ENCODE data around the gene C1QTNF7.

Gene C1QTNF7

DNA sequence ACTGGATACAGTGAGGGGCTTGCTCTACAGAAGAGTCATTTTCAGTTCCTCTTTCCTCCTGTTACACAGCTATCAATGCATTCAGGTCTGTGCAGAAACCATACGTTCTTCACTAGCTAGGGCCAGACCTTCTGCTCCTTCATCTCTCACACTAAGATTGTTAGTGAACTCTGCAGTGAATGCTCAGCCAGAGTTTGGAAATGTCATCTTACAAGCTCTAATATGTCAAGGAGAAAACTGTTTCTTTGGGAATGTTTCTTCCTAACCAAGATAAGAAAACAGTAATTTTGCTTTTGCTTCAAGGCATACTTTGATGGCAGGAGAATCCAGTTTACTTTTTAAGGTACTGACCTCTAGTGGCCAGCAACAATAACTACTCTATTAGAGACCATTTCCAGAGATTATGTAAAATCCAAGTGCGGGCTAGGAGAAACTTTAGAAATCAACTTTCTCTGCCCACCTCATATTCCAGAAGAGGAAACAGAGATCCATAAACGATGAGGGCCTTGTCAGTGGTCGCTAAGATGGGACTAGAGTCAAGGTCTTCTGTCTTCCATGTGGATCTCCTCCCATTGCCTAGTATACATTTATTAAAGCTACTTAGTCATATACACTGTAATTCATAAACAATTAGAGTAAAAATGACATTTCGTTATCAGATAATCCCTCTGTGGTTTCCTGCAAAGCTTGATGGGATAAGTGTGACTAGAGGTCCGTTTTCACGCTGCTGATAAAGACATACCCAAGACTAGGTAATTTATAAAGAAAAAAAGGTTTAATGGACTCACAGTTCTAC, 29.8 kb downstream of the C1QTNF7 start:
- DNase-seq (ENCODE audit: low read depth): no peak

DNA sequence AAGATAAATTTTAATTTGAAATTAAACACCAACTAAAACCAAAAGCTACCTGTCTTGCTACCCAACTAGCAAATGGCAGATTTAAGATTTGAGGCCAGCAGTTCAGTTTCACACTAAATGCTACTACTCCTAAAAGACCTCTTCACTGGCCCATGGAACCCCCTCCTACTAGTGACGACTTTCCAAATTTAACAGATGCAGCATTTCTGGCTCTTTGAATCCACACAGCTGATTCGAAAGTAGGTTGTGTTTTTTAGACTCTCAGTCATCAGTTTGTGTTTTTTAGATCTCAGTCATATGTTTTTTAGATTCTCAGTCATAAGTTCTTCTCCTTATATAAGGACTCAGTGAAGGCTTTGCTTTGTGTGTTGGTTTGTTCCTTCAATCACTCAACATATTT, 30.8 kb downstream of the C1QTNF7 start:
- no peak for DNase-seq (ENCODE audit: low read depth)

DNA sequence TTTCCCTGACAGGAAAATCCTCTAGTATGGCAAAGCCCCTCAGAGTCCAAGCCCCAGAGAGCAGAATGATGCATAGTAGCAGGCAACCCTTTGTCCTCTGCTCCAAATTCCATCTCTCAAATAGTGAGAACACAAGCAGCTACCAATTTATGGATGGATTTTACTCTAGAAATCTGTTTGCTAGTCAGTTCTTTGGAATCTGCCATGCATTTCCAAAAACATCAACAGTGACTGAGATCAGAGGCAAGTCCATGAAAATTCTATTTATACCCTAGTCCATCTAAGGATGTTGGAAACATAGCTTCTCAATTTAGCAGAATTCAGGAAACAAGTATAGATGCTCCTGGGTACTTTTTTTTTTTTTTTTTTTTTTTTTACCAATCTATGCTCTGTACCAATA, 31.9 kb downstream of the C1QTNF7 start:
- no peak for DNase-seq (ENCODE audit: low read depth)

DNA sequence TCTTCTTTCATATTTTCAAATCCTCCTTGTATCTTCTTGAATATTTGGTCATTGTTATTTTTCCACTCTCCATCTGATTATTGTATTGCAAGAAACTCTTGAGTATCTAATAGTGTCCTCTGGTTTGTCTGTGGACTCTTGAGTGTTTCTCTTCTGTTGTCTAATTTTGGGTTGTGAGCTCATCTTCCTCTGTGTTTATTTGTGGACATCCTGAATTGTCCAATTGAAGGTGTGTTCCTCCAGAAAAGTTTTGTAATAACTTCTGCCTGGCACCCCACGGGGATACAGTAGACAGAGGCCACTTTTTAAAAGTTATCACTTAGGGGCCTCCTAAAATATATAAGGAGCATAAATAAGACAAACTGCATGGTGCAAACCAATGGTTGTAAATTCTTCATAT, 38.8 kb downstream of the C1QTNF7 start:
- DNase-seq (ENCODE audit: low read depth): no peak

DNA sequence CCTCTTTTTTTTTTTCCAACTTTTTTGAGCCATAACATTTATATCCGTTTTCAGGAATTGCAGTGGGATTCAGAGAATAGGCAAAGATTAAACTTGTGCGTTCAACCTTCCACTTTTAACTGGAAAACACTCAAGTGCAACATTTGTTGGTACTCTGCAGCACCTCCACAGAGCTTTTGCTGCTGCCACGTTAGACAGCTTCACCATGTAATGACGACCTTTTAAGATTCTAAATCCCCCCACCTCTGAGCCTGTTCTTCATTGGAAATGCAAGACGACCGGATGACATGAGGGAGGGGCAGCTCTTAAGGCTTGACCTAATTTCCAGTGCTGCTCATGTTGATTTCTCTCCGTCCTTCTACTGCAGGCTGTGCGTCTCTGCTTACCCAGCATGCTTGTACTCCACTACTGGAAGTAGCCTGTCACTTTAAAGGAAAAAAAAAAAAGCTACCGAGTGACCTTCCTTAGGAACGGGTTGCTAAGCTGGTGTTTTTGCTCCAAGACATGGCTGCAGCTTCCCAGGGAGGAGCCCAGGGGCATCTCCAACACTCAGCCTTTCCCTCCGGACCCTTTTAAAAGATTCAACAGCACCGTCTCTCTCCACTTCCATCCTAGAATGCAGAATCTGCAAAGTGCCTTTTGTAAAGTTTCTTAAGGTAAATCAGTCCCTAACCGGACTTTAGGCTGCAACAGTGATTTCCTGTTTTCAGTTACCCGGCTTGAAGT, 41.7 kb downstream of the C1QTNF7 start, which contains the start of gene CC2D2A:
Gene CC2D2A, plus strand, starts transcription at position 481 of the 726 bp plus-strand sequence. CDS start 6,051 bp downstream, outside the sequence.
- DNase-seq (ENCODE audit: low read depth): peak; percentile 57

DNA sequence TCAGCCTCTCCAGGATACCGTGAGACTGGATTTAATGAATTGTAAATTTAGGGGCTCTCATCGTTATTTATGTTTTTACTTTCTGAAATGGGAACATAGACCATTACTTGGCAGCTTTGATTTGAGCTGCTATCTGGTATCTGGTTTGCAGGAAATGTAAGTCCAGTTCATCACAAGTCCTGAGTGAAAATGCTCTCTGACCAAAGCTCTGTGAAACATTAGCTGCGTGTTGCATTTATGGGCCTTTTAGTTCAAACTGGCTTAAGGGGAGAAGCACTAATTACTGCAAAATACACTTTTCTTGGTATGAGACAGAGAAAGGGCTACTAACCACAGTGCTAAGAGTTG, 42.3 kb downstream of the C1QTNF7 start:
- DNase-seq (ENCODE audit: low read depth): no peak

DNA sequence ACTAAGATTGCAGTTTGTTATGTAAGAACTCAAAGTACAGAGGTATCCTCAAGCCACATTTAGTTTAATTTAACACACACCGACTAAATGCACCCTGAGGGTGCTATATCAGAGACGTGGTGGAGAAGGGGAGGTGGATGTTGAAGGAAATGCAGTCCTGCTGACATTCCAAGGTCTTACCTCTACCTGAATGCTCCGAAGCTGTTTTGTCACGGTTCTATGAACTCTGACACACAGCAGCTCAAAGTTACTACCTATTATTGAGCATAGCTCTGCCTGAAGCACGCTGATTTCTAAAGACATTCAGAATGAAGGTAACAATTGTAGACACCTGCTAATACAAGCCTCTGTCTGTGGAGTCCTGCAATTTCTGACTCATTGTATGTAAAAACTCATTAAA, 48.6 kb downstream of the C1QTNF7 start:
- no peak for DNase-seq (ENCODE audit: low read depth)

DNA sequence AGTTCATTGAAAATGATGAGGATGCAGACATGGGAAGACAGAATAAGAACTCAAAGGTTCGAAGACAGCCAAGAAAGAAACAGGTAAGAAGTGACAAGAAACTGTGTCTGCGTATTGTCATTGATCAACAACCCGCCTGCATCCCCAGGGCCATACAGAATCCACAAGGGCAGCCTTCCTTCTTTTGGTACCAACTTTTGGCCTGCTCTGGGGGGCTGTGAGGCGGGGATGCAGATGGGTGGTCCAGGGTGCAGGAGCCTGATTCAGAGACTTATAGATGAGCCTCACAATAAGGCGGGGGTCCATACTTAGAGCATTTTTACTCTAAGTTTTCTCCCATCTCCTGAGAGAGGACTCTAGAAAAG, 50.9 kb downstream of the C1QTNF7 start:
- DNase-seq (ENCODE audit: low read depth): no peak

DNA sequence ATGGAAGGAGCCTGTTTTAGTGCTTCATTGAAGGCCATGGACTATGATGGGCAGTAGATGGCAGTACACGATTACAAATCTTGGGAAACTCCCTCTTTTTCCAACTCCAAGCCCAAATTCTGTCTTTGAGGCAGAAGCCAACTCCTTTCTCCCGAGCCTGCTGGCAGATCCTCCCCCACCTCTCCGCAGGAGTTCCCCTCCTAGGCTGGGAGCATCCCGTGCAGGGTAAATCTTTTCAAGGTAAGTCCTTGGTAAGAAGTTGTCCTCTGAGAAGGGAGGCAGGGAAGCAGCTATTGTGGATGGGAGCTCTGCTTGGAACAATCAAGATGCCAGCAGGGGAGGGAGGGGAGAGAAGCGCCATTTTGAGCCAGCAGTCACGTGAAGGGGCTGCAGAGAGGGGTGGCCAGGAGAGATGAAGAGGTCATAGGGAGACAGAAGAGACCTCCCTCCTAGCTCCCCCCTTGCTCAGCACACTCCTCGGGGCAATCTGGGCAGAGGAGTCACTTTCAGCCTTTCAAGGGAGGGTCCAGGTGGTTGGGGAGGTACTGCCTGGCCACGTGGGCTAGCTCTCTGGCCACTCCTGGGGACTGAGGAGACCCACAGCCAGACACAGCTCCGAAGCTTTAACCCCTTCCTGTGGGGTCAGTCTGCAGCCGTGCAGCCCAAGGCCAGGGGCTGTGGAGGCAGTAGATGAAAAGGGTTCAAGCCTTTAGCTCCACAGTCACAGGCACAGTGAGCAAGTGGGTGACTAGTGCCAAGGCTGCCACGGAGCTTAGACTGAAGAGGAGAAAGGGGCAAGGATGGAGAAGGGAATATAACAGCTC, 51.5 kb downstream of the C1QTNF7 start:
- DNase-seq (ENCODE audit: low read depth): peak; percentile 79

DNA sequence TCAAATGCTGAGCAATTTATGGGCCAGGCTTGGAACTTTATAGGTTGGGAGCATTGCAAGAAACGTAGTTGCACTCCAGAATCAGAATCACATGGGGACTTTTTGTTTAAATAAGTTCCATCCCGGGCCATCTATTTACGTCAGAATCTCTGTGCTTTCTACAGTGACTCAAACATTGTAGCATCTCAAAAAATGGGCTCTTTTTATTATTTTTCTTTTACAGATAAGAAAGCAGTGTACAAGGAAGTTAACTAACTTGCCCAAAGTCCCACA, 52.0 kb downstream of the C1QTNF7 start:
- peak; percentile 64 for DNase-seq (ENCODE audit: low read depth)

DNA sequence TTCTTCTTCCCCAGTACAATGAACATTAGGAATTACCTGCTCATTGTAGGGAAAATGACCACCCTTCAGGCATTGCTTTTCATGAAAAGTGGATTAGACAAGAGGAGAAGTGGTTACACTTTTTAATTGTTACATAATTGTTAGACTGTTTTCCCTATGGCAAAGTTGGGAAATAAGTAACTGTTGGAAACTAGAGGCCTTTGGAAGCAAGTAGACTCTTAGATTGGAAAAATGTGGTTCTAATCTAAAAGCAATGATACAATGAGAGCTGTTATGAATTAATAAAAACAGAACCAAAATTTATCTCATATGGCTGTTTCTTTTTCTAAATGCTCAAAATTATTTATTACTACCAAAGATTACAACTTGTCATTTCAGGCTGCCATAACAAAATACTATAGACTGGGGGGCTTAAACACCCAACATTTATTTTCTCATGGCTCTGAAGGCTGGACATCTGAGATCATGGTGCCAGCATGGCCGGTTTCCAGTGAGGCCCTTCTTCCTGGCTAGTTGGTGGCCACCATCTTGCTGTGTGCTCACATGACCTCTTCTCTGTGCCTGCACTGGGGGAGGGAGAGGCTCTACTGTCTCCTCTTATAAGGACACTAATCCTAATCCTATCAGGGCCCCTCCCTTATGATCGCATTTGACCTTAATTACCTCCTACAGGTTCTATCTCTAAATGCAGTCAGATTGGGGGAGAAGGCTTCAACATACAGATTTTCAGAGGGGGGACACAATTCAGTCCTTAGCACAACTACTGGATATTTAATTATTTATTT, 54.3 kb downstream of the C1QTNF7 start:
- DNase-seq (ENCODE audit: low read depth): no peak

DNA sequence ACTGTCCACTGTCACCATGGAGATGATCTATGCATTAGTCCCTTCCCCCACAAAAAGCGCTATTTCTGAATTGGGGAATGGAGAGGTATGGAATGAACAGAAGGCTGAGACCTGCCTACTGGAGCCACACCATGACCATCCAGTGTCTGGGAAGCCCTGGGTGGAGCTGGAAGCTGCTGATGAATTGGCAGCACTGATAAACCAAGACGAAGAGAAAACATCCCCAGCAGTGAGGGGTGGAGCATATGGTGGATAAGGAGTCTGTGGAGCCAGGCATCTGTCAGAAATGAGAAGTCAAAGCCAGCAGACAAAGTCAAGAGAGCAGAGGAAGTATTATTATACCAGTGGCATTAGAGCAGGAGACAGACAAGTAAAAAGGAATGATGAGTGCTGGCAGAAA, 55.0 kb downstream of the C1QTNF7 start:
- no peak for DNase-seq (ENCODE audit: low read depth)

DNA sequence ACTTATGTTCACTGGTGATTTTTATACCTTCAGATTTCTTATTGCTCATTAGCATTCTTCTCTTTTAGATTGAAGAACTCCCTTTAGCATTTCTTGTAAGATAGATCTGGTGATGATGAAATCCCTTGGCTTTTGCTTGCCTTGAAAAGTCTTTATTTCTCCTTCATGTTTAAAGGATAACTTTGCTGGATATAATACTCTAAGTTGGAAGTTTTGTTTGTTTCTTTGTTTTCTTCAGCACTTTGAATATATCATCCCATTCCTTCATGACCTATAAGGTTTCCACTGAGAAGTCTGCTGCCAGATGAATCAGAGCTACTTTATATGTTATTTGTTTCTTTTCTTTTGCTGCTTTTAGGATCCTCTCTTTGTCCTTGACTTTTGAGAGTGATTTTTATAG, 60.3 kb downstream of the C1QTNF7 start:
- DNase-seq (ENCODE audit: low read depth): no peak

DNA sequence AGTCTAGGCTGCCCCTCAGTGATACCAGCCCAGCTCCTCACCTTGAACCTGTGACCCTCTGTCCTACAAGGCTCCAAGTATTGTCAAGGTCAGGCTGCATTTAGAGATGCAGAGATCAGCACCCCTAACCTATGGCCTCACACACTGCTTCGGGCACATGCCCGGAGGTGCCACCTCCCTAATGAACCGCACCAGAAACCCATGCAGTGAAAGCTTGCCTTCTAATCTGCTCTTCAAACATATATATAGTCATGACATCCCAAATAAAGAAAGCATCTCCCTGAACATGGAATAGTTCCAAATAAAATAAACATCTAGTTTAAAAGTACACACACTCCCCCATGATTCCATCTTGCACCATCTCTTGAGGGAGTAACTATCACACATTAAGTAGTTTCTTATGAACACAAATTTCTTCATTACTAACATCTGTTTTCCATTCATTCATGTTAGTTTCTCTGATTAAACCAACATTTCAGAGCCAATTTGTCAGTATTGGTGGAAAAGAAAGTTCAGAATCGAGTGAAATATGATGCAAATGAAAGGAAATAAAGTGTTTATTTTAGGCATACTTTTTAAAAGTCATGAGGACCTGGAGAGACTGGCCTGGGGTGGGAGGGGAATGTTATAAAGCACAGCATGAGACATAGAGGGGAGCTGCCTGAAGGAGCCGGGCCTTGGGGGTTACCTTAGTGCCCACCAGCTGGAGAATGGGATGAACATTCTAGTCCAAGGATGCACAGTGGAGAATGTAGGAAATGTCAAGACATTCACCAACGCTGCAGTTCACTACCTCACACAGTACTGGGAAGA, 61.0 kb downstream of the C1QTNF7 start:
- peak; percentile 76 for DNase-seq (ENCODE audit: low read depth)

DNA sequence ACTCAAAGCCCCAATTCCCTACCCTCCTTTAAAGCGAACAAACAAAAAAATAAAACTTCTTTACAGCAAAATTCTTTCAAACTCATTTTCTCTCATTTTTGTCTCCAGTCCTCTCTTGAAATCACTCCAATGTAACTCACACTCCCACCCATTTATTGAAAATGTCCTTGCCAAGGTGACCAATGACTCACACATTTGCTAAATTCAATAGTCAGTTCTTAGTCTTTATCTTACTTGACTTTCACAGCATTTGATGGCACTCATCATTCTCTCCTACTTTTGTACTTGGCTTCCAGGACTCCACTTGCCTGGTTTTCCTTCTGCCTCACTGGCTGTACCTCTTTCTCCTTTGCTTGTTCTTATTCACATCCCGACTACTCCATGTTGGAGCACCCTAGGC, 61.7 kb downstream of the C1QTNF7 start:
- no peak for DNase-seq (ENCODE audit: low read depth)

DNA sequence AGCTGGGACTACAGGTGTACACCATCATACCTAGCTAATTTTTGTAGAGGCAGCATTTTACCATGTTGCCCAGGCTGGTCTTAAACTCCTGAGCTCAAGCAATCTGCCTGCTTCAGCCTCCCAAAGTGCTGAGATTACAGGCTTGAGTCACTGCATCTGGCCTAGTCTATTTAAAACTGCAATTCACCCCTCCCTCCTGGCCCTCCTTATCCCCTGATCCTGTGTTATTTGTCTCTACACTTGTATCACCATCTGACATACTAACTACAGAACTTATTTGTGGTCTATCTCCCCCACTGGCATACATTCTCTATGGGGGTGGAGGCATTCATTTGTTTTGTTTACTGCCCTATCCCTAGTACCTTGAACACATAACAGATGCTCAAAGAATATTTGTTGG, 65.6 kb downstream of the C1QTNF7 start:
- no peak for DNase-seq (ENCODE audit: low read depth)

DNA sequence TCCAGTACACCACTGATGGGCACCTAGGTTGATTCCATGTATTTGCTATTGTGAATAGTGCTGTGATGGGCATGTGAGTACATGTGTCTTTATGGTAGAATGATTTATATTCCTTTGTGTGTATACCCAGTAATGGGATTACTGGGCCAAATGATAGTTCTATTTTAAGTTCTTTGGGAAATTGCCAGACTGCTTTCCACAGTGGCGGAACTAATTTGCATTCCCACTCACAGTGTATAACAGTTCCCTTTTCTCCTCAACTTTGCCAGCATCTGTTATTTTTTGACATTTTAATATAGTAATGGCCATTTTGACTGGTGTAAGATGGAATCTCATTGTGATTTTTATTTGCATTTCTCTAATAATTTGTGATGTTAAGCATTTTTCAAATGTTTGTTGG, 67.8 kb downstream of the C1QTNF7 start:
- no peak for DNase-seq (ENCODE audit: low read depth)

All from stromal cell of bone marrow (primary cell).